Loucy (cell line): ENCODE results near the gene NCBP1.

Experiments
- H2AFZ ChIP-seq: fragments of 200-600 bp; sonication (generic); 2 replicates; pipeline ENCODE4 v1.6.0; 2016; ENCODE audit warnings: antibody characterized with exemption, mild to moderate bottlenecking, low read length, moderate library complexity
- H3F3A ChIP-seq: fragments of 200-600 bp; 2 replicates; pipeline ENCODE4 v1.6.0; 2016; ENCODE audit warnings: antibody characterized with exemption, low read depth, mild to moderate bottlenecking
- H3K27me3 ChIP-seq: fragments of 200-600 bp; sonication (generic); 2 replicates; pipeline ENCODE4 v1.6.1; 2014; ENCODE audit warnings: low read length, mild to moderate bottlenecking; ENCODE audit not compliant: insufficient read depth, poor library complexity, severe bottlenecking
- H3K36me3 ChIP-seq: fragments of 200-600 bp; sonication (generic); 2 replicates; pipeline ENCODE4 v1.6.1; 2016; ENCODE audit warnings: low read length; ENCODE audit not compliant: insufficient read depth
- H3K4me1 ChIP-seq: fragments of 200-600 bp; sonication (generic); 2 replicates; pipeline ENCODE4 v1.5.1; 2014; ENCODE audit warnings: low read length, mild to moderate bottlenecking; ENCODE audit not compliant: insufficient read depth, poor library complexity, severe bottlenecking
- H3K4me2 ChIP-seq: fragments of 200-600 bp; sonication (generic); 2 replicates; pipeline ENCODE4 v1.6.0; 2014; ENCODE audit warnings: antibody characterized with exemption, low read length, low read depth, mild to moderate bottlenecking; ENCODE audit not compliant: poor library complexity, severe bottlenecking
- H3K4me3 ChIP-seq: fragments of 200-600 bp; sonication (generic); 2 replicates; pipeline ENCODE4 v1.5.1; 2014; ENCODE audit warnings: low read length, mild to moderate bottlenecking, mixed read lengths; ENCODE audit not compliant: poor library complexity, severe bottlenecking
- H3K79me2 ChIP-seq: fragments of 200-600 bp; sonication (generic); 2 replicates; pipeline ENCODE4 v1.6.1; 2014; ENCODE audit warnings: low read length; ENCODE audit not compliant: insufficient read depth
- H3K9ac ChIP-seq: fragments of 200-600 bp; sonication (generic); 2 replicates; pipeline ENCODE4 v1.6.0; 2014; ENCODE audit warnings: mild to moderate bottlenecking, low read depth, low read length, moderate library complexity; ENCODE audit not compliant: poor library complexity, severe bottlenecking
- H3K9me2 ChIP-seq: fragments of 200-600 bp; sonication (generic); replicated peaks from 2 replicates; pipeline ENCODE4 v1.6.1; 2016; ENCODE audit warnings: low read depth, low read length, mixed read lengths
- H3K9me3 ChIP-seq: fragments of 200-600 bp; sonication (generic); 2 replicates; pipeline ENCODE4 v1.6.1; 2014; ENCODE audit warnings: mild to moderate bottlenecking, antibody characterized with exemption, low read length, low read depth; ENCODE audit not compliant: insufficient read depth
- H4K20me1 ChIP-seq: fragments of 200-600 bp; sonication (generic); 2 replicates; pipeline ENCODE4 v1.6.0; 2014; ENCODE audit warnings: antibody characterized with exemption, low read length, mild to moderate bottlenecking; ENCODE audit not compliant: insufficient read depth, poor library complexity, severe bottlenecking
- CTCF ChIP-seq: fragments of 200-600 bp; sonication (generic); conservative IDR thresholded peaks from 2 replicates; pipeline ENCODE4 v1.5.1; 2014; ENCODE audit warnings: mild to moderate bottlenecking, antibody characterized with exemption, low read length
- EZH2phosphoT487 ChIP-seq: fragments of 200-600 bp; IDR thresholded peaks from 2 replicates; pipeline ENCODE4 v1.6.1; 2018; ENCODE audit warnings: antibody characterized with exemption, mild to moderate bottlenecking, moderate library complexity, borderline replicate concordance

The NCBP1 gene

GRCh38 chr9:97658707-97659106 is 25.1 kb downstream of the NCBP1 start:
- no peaks in the 10 kb centered on the region for H3K9me2 ChIP-seq
- peaks cover 95% of the 10 kb centered on the region for H3K36me3 ChIP-seq
- H3K27me3 ChIP-seq: no peaks in the 10 kb centered on the region
- no peaks in the 10 kb centered on the region for H3F3A ChIP-seq
- H3K9me3 ChIP-seq: no peaks in the 10 kb centered on the region
- no peaks in the 10 kb centered on the region for H3K4me1 ChIP-seq
- no peaks in the 10 kb centered on the region for H4K20me1 ChIP-seq
- no peak overlapping the region for H3K9ac ChIP-seq
- H3K4me2 ChIP-seq: no peak overlapping the region
- no peak for TF ChIP-seq CTCF
- TF ChIP-seq EZH2phosphoT487: no peak
- no peaks in the 10 kb centered on the region for H3K79me2 ChIP-seq
- H3K4me3 ChIP-seq: no peak overlapping the region
- no peak overlapping the region for H2AFZ ChIP-seq

GRCh38 chr9:97659771-97660170 is 26.1 kb downstream of the NCBP1 start:
- no peak for TF ChIP-seq EZH2phosphoT487
- Histone ChIP-seq H3K4me2 (no peak overlapping the region), H3K9me3 (no peaks in the 10 kb centered on the region), H2AFZ (no peak overlapping the region), H4K20me1 (no peaks in the 10 kb centered on the region), H3K36me3 (peaks cover 95% of the 10 kb centered on the region), H3K9ac (no peak overlapping the region), H3K9me2 (no peaks in the 10 kb centered on the region), H3K4me1 (no peaks in the 10 kb centered on the region), H3F3A (no peaks in the 10 kb centered on the region), H3K79me2 (no peaks in the 10 kb centered on the region), H3K27me3 (no peaks in the 10 kb centered on the region), H3K4me3 (no peak overlapping the region)

- Histone ChIP-seq H3K4me2 (no peak overlapping the region), H4K20me1 (no peaks in the 10 kb centered on the region), H3K9me3 (no peaks in the 10 kb centered on the region), H3F3A (no peaks in the 10 kb centered on the region), H3K9me2 (no peaks in the 10 kb centered on the region), H2AFZ (no peak overlapping the region), H3K27me3 (no peaks in the 10 kb centered on the region), H3K4me3 (no peak overlapping the region), H3K4me1 (no peaks in the 10 kb centered on the region), H3K36me3 (peaks cover 95% of the 10 kb centered on the region), H3K9ac (no peak overlapping the region), H3K79me2 (no peaks in the 10 kb centered on the region)
- TF ChIP-seq EZH2phosphoT487: no peak
Measured at GRCh38 chr9:97660340-97660739, 26.7 kb downstream of the NCBP1 start.

- no peaks in the 10 kb centered on the region for H3K9me3 ChIP-seq
- H3K4me2 ChIP-seq: no peak overlapping the region
- H3F3A ChIP-seq: no peaks in the 10 kb centered on the region
- H3K9ac ChIP-seq: no peak overlapping the region
- no peak for TF ChIP-seq CTCF
- TF ChIP-seq EZH2phosphoT487: no peak
- no peaks in the 10 kb centered on the region for H3K79me2 ChIP-seq
- H3K4me3 ChIP-seq: no peak overlapping the region
- no peaks in the 10 kb centered on the region for H3K27me3 ChIP-seq
- H3K36me3 ChIP-seq: peaks cover 95% of the 10 kb centered on the region
- H3K4me1 ChIP-seq: no peaks in the 10 kb centered on the region
- H4K20me1 ChIP-seq: no peaks in the 10 kb centered on the region
- H2AFZ ChIP-seq: no peak overlapping the region
- no peaks in the 10 kb centered on the region for H3K9me2 ChIP-seq
Measured at GRCh38 chr9:97660847-97661246, 27.2 kb downstream of the NCBP1 start.
